GM19463 (cell line): ENCODE results near the gene GRID2IP.
"Not testable (repeated sequence)": the region's sequence is repeated elsewhere in the genome, so short reads cannot be mapped to it uniquely, and the experiment has no call there.

Experiments
- ATAC-seq: cut with Tn5 transposase; IDR thresholded peaks from one replicate; pipeline ENCODE4 v1.9.1; 2021; ENCODE audit warnings: mild to moderate bottlenecking, moderate library complexity; ENCODE audit not compliant: unreplicated experiment

GRID2IP gene

DNA sequence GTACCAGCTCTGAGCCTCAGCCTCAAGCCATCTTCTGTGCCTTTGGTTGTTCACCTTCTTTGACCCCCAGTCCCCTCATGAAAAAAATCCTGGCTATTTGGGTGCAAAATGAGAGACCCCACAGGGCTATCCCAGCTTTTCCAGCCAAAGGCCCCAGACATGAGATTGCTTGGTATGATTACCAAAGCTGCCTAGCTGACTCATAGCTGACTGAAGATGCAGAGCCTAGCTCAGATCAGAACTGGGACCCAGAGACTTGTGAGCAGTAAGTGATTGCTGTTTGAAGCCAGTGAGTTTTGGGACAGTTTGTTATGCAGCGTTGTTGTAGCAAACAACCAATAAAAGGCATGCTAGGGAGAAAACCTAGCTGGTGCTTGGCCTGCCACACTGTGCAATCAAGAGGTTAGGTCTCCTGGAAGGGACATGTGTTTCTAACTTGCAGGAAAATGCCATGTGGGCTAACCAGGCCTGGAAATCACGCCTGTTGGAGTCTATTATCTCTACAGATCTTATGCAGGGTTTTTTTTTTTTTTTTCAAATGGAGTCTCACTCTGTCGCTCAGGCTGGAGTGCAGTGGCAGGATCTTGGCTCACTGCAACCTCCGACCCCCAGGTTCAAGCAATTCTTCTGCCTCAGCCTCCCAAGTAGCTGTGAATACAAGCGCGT is 55.5 kb downstream of the GRID2IP start:
- no peak for ATAC-seq

DNA sequence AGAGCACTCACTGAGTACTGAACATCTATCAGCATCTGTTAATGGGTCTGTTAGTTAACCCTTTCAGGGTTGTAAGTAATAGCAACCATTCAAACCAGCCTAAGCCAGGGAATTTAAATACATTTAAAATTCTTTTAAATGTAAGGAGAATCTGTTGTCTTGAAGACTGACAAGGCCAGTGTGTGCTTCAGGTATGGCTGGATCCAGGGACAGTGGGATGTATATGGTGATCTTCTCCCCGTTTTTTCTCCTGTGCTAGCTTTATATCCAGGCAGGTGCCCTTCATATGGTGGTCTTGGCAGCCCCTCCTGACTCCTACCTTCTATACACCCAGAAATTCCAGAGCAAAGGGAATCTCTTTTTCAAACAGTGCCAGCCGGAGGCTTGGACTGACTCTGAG is 56.9 kb downstream of the GRID2IP start:
- no peak for ATAC-seq

DNA sequence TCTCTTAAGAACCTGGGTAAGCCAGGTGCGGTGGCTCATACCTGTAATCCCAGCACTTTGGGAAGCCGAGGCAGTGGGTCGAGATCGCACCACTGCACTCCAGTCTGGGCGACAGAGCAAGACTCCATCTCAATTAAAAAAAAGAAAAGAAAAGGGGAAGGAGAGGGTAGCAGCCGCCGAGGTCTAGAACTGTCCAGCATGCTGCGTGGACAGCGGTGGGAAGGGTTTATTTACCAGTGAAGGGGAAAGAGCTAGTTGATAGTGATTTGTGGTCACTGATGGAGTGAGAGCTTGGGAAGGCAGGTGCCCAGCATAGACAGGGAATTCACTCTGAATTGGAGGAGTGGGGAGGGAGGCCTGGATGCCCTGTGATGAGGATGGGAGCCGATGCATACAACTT is 60.1 kb downstream of the GRID2IP start:
- no peak for ATAC-seq

DNA sequence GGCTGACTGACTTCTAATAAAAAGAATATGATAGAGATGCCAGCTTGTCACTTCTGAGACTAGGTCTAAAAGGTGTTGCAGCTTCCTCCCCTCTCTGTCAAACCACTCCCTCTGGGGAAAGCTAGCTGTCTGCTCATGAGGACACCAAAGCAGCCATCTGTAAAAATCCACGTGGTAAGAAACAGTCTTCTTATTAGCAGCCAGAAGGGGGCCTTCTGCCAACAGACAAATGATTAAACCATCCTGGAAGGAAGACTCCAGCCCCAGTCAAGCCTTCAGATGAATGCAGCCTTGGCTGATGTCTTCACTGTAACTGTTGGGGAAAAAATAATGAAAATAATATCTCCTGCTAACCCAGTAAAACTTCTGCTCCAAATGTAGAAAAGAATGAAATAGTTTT is 61.6 kb downstream of the GRID2IP start:
- no peak for ATAC-seq

DNA sequence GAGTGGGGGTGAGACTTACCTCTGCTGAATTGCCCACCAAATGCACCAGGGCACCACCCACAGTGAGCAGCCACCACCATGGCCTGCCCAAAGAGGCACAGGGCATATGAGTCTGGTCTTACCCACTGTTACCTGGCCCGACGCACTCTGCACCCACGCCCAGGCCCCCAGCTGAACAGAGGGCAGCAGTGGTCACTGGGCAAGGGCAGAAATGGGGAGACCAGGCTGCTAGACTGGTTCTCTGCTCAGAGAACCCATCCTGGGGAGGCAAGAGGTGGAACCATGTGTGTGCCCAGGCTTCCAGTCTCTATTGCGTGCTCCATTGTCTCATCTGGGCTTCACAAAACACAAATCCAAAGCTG is 64.1 kb downstream of the GRID2IP start:
- no peak for ATAC-seq

DNA sequence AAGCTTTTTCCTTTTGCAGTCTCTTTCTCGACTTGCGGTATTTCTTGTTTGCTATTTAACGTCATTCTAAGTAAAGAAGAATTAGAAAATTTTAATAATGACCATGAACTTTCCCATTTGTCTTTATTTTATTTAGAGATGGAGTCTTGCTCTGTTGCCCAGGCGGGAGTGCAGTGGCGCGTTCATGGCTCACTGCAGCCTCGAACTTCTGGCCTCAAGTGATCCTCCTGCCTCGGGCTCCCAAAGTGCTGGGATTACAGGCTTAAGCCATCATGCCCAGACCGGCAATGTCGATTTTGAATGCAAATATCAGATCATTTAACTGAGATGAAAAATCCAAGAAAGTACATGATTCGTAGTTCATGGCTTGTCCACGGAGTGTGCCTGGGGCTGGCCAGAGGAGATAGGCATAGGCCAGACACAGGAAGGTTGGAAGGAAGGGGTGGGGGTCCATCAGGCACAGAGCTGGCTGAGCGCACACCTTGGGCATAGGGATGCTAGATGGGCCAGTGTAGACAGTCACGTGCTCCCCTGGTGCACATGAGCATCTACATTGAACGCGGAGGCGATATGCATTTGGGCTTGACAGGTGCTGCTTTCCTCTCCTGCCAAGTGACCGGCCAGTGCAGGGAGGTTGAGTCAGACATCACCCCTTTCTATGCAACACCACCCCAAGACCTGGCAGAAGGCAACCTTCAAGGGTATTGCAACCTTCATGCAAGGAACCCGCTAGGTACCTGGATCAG is 64.7 kb downstream of the GRID2IP start:
- ATAC-seq: no peak

DNA sequence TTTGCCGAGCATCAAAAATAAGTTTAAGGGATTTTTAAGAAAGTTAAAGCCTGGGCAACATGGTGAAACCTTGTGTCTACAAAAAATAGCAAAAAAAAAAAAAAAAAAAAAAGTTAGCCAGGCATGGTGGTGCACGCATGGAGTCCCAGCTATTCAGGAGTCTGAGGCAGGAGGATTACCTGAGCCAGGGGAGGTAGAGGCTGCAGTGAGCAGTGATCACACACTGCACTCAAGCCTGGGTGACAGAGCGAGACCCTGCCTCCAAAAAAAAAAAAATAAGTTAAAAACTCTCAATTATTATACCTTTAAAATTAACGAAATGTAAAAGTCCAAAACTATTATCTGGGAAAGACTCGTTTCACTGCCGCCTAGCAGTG is 68.5 kb downstream of the GRID2IP start:
- ATAC-seq: no peak

DNA sequence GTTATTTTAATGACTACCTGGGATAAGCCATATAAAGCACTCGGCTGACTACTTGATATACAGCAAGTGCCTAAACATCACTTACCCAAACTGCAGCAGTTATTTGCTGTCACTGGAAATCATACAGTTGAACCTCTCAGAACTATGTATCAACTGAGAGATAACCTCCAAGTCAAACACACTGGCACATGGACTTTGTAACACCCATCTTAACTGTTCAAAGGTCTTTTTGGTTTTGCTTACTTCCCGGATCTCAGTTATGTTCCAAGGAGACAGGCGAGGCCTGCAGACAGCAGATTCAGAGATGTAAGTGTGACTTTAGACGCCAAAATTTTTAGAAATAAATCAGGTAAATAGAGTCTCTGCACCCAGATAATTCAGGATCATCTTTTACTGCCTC is 69.0 kb downstream of the GRID2IP start:
- no peak for ATAC-seq

DNA sequence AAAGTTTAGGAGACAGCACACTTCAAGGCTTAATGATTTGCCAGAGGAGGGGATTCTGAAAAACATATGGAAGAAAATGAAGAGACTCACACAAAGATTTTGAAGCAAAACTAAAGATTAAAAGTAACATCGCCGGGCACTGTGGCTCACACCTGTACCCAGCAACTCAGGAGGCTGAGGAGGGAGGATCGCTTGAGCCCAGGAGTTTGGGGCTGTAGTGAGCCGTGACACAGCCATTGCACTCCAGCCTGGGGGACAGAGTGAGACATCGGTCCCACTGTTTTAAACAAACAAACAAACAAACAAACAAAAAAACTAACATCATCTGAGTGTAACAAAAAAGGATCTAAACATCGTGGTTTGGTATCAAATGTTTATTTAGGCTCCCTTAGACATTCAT is 69.8 kb downstream of the GRID2IP start:
- ATAC-seq: no peak

DNA sequence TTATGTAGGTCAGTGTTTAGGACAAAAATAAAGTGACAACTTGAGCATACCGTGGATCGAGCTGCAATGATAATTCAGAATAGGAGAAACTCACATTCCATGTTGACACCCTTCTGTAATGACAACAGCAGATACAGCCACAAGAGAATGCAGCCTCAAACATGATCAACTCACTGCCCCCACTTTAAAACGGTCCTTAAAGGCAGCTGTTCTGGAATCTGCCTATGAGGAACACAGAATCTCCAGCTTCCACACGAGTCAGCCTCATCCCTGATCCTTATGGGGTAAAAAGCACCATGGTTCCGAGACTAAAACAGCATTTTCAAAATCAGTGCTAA is 71.0 kb downstream of the GRID2IP start:
- ATAC-seq: no peak

DNA sequence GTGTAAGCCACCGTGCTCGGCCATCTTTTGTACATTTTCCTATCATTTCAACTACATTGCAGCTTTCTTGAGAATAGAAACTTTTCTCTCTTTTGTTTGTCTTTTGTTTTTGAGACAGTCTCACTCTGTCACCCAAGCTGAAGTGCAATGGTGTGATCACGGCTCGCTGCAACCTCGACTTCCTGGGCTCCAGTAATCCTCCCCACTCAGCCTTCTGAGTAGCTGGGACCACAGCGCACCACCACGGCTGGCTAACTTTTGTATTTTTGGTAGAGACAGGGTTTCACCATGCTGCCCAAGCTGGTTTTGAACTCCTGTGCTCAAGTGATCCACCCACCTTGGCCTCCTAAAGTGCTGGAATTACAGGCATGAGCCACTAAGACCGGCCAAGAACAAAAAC is 72.2 kb downstream of the GRID2IP start:
- no peak for ATAC-seq

DNA sequence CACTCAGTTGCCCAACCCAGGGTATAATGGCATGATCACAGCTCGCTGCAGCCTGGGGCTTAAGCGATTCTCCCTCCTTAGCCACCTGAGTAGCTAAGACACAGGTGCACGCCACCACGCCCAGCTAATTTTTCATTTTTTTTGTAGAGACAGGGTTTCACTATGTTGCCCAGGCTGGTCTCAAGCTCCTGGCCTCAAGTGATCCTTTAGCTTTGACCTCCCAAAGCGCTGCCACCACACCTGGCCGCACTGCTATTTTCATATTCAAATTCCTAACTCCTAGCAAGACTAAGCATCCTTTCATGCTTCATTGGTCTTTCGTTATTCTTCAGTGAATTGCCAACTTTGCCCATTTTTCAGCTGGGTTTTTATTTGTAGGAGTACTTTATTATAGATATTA is 73.1 kb downstream of the GRID2IP start:
- no peak for ATAC-seq

DNA sequence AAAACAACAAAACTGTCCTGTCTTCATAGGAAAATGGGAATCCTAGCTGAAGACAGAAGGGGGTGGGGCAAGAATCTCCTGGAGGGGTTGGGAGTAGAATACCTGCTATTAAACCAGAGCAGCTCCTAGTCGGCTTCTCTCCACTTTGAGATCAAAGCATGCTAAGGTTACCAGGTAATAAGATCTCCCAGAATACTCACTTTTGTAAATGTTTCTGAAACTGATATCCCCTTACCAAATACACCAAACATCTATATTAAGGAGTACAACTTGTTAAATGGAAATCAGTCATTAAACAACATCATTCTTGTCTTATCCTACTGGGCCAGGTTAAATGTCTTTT is 74.0 kb downstream of the GRID2IP start:
- no peak for ATAC-seq

DNA sequence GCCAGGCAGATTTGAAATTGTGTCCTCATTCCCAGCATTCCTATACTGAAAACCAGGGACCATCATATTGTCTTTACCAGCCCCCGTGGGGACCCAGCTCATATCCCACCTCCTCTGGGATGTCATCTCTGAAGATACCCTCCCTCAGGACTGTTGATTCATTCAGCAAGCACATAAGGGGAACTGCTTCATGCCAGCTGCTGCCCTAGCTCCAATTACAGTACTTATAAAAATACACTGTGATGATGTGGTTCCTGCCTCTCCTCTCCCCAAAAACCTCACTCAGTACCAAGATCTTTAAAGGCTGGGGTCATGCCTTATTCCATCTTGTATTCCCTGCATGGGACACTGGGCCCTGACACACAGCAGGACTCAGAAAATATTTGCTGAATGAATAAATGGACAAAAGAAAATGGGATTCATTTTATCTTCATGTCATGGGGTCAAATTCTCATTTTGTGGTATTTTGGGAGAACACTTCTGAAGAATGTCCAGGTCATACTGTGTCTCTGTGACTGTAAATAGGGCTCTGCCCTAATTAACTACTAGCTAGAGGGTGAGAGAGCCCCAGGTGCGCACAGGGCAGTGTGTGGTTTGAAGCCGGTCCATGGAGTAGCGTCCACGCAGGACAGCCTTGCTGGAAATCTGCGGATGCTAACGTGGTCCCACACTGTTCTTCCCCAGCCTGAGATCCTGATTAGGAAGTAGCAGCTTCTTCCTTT is 74.5 kb downstream of the GRID2IP start:
- no peak for ATAC-seq

DNA sequence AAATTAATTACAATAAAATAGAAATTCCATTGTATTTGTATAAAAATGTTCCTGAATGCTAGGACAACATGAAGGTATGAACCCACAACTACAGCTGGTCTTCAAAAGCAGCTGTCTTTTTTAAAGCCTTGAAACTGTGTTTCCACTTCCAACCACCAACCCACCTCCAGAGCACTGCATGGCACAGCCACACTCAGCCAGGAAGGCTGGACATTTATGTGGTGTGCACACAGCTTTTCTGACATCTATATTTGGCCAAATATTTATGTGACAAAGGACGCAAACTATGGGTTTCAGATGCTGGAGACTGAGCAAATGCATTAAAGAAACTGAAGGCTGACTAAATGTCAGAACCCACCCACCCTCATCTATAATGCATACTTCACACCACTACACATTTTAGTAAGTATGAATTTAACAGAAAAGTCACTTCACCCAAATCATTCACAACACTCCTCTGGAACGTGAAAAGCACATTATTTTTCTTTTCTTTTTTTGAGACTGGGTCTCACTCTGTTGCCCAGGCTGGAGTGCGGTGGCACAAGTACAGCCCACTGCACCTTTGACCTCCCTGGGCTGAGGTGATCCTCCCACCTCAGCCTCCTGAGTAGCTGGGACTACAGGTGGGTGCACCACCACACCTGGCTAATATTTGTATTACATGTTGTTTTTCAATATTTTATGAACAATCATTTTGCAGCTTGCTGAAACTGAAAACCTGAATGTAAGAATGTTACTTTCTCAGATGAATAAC is 75.7 kb downstream of the GRID2IP start:
- ATAC-seq: no peak

DNA sequence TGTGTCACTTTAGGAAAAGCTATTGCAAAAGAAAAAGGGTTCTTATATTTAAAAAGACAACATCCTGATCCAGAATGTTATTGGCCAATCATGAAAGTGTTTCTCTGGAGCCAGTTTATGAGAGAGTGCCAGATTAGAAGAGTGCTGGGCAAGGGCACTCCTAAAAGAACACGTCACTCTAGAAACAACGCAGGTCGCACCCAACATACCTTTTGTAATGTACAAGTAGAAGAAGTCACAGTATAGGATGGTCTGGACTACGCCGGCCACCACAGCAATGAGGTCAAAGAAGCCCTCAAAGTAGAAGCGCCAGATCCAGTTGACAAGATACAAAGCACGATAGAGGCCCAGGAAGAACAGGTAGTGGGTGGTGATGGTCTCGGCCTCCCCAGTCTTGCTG is 85.4 kb downstream of the GRID2IP start:
- ATAC-seq: no peak

DNA sequence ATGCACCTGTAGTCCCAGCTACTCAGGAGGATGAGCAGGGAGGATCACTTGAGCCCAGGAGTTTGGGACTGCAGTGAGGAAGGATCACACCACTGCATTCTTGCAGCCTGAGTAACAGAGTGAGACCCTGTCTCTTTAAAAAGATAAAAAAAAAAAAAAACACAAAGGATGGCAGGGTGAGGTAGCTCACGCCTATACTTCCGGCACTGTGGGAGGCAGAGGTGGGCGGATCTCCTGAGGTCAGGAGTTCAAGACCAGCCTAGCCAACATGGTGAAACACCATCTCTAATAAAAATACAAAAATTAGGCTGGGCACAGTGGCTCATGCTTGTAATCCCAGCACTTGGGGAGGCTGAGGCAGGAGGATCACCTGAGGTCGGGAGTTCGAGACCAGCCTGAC is 87.7 kb downstream of the GRID2IP start:
- not testable (repeated sequence) for ATAC-seq

DNA sequence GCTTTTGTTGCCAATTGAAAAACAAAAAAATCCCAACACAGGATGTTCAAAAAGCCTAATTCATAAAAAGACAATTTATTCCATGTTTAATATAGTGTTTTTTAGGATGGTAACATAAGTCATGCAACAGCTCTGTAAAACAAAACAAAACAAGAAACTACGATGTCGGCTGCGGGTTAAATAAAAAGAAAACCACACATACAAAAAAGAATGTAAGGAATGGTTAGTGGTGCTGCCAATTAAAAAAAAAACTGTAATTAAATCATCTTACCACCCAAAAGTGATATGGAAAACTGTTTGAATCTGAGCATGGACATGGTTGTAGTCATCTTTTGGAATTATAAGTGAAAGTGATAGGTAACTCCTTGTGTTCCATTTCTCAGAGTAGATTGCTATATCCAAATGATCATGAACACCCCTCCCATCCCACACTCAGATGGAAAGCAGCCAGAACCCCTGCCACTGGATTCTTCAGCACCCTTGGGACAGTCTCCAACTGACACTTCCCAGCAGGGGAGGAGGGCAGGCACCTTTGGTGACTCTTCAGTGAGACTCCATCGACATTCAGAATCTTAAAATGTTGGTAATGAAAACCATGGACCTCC is 89.2 kb downstream of the GRID2IP start:
- no peak for ATAC-seq

DNA sequence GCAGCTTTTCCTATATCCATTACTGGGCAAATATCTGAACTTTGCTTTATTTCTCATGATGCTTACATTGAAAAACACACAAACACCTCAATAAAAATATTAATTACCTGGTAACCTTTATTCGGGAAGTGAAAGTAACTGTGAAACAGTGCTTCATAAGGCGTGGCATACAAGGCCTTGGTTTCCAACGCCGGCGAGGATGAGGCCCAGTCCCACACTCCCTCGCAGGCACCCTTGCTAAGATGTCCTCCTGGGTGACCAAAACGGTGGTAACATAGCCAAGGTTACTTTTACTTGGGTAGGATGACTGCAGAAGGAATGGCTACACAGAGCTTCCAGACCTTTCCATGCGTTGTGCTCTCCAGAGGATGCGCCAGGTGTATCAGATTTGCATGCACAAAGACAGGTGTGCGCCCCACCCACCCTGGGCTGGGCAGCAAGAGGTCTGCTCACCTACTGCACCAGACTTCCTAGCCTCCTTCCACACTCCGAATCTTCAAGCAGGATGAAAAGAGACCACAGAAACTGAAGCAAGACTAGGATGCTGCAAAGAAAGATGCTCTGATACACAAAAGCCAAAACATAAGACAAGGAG is 90.2 kb downstream of the GRID2IP start:
- no peak for ATAC-seq

DNA sequence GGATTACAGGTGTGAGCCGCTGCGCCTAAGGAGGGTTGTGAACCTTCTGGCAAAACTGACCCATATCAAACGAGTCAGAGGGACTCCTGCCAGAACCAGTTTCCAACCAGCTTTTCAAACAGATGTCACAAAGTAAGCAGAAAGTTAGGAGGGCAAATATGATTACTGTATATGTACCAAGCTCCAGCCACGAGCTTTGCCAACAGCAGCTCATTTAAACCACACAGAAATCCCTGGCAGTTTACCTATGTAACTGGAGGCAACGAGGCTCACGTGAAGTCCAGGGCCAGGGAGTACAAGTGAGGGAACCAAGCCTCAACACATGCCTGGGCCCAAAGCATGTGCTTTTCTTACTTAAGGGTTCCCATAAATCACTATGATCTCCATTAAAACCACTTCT is 91.0 kb downstream of the GRID2IP start:
- no peak for ATAC-seq

DNA sequence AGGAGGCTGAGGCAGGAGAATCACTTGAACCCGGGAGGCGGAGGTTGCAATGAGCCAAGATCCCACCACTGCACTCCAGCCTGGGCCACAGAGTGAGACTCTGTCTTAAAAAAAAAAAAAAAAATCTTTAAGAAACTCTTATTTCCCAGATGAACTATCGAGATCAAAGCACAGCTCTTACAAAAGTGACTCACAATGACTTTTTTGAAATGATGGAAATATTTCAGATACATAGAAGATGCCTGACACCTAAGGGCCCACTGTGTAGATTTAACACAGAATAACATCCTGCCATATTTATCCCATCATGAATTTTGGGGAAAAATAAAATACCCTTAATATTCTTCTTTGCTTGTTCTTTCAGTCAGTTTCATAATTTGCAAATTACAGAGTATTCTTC is 92.6 kb downstream of the GRID2IP start:
- not testable (repeated sequence) for ATAC-seq
